Panc1 (cell line): ENCODE measurements around the gene BLOC1S3. TPM values are rescaled to one million over a fixed set of nuclear protein-coding genes. Genes with fewer than 3 reads are reported as not detected.

Experiments
- ATAC-seq: fragments of 200-7000 bp; cut with Tn5 transposase; 2 replicates; pipeline ENCODE4 v1.9.1; 2020; ENCODE audit warnings: mild to moderate bottlenecking, moderate library complexity
- BruUV-seq: library from RNA; stranded (reverse); fragments of 400-500 nt; replicated peaks from 2 replicates; lab custom pipeline; 2021; lab: Mats Ljungman, UMichigan
- CTCF ChIA-PET: fragments of 300-600 bp; sonication (Branson Sonifier 250); formaldehyde crosslinking; loops from one replicate; lab custom pipeline; 2022; ENCODE audit warnings: antibody characterized with exemption; lab: Charles Lee
- POLR2A ChIA-PET: fragments of 300-600 bp; sonication (Branson Sonifier 250); formaldehyde crosslinking; loops from one replicate; lab custom pipeline; 2022; ENCODE audit warnings: antibody characterized with exemption; lab: Charles Lee
- DNase-seq: peaks from one replicate; pipeline ENCODE4 v3.0.0-alpha.2; 2010; ENCODE audit warnings: low read depth, low spot score
- H3K27ac ChIP-seq: 2 replicates; pipeline ENCODE4 v1.5.1; 2011; ENCODE audit warnings: mild to moderate bottlenecking, low read length, inconsistent platforms
- H3K27me3 ChIP-seq: fragments of 200-500 bp; sonication (Bioruptor generic); 2 replicates; pipeline ENCODE4 v1.6.0; 2014; ENCODE audit warnings: low read length, inconsistent platforms; ENCODE audit not compliant: control insufficient read depth, insufficient read depth
- H3K36me3 ChIP-seq: fragments of 200-500 bp; sonication (Bioruptor generic); 2 replicates; pipeline ENCODE4 v1.5.1; 2014; ENCODE audit warnings: inconsistent platforms, mild to moderate bottlenecking, low read length, moderate library complexity; ENCODE audit not compliant: control insufficient read depth, insufficient read depth
- H3K4me1 ChIP-seq: 2 replicates; pipeline ENCODE4 v1.5.1; 2011; ENCODE audit warnings: inconsistent platforms, mild to moderate bottlenecking, low read length, moderate library complexity; ENCODE audit not compliant: control insufficient read depth, insufficient read depth
- H3K4me3 ChIP-seq, 2 experiments: 2 replicates each; pipeline ENCODE4 v1.5.1; 2011 to 2012; ENCODE audit warnings: low read depth in 2 of 2, low read length in 2 of 2, mild to moderate bottlenecking in 2 of 2, inconsistent platforms in 1 of 2, moderate library complexity in 1 of 2
- H3K9me3 ChIP-seq: fragments of 200-500 bp; sonication (Bioruptor generic); 2 replicates; pipeline ENCODE4 v1.5.1; 2014; ENCODE audit warnings: low read depth, mild to moderate bottlenecking, inconsistent platforms, low read length, moderate library complexity; ENCODE audit not compliant: control insufficient read depth, insufficient read depth
- POLR2AphosphoS5 ChIP-seq: IDR thresholded peaks from 2 replicates; pipeline ENCODE4 v1.6.1; 2012; ENCODE audit warnings: mild to moderate bottlenecking, low read depth, low read length, moderate library complexity
- REST ChIP-seq, 2 experiments: IDR thresholded peaks; 2 replicates each; pipeline ENCODE4 v1.6.1; 2011 to 2012; ENCODE audit warnings: low read depth in 2 of 2, control low read depth in 1 of 2, low read length in 1 of 2, mild to moderate bottlenecking in 1 of 2, moderate library complexity in 1 of 2; ENCODE audit not compliant: insufficient read depth in 1 of 2
- SIN3A ChIP-seq: IDR thresholded peaks from 2 replicates; pipeline ENCODE4 v1.6.1; 2012; ENCODE audit warnings: low read depth, mild to moderate bottlenecking, low read length, moderate library complexity, borderline replicate concordance; ENCODE audit not compliant: insufficient read depth
- TCF7L2 ChIP-seq: IDR thresholded peaks from 2 replicates; pipeline ENCODE4 v1.6.1; 2011; ENCODE audit warnings: mild to moderate bottlenecking, low read depth, low read length, inconsistent platforms
- in situ Hi-C: cut with HindIII; loops from 2 replicates; pipeline ENCODE4 v1.10.0; 2016; ENCODE audit warnings: low sequenced_read_pairs, low pct_unique_long_range_greater_than_20kb
- intact Hi-C: fragments of 100-400 bp; cut with micrococcal nuclease; formaldehyde crosslinking; loops from one replicate; pipeline ENCODE4 v1.10.0; 2022; ENCODE audit not compliant: unreplicated experiment
- total RNA-seq: library from RNA; stranded (reverse); gene quantifications from one replicate; pipeline ENCODE4 v1.2.1, GENCODE V29; 2021; ENCODE audit not compliant: unreplicated experiment
- TF ChIP-seq, protein P1 (sequence below): fragments of 450-650 bp; IDR thresholded peaks from 2 replicates; pipeline ENCODE4 v1.5.1; 2017; ENCODE audit warnings: mild to moderate bottlenecking

The BLOC1S3 gene
- total RNA-seq, 1 experiment from 2014 or later = 21.8 TPM

- intact Hi-C loops = no loop called here
- H3K4me1 ChIP-seq = no peaks in the 10 kb centered on the region
- in situ Hi-C loops = no loop called here
- no peaks in the 10 kb centered on the region for H3K36me3 ChIP-seq
- H3K27ac ChIP-seq = no peak overlapping the region
- BruUV-seq = no TSS peak
- H3K27me3 ChIP-seq = no peaks in the 10 kb centered on the region
- ChIA-PET POLR2A (interaction anchor here (0.6 kb wide), 1 partner anchor 126 kb away, joined by 3 read pairs; no protein-coding TSS in a partner anchor), CTCF (no interaction called here)
- ATAC-seq (peak; percentile 83), DNase-seq (no peak)
- TF ChIP-seq SIN3A = no peak
- H3K4me3 ChIP-seq = no peak overlapping the region
- no peaks in the 10 kb centered on the region for H3K9me3 ChIP-seq
Observed at GRCh38 chr19:45195764-45196163, 17.2 kb downstream of the BLOC1S3 start.

DNA sequence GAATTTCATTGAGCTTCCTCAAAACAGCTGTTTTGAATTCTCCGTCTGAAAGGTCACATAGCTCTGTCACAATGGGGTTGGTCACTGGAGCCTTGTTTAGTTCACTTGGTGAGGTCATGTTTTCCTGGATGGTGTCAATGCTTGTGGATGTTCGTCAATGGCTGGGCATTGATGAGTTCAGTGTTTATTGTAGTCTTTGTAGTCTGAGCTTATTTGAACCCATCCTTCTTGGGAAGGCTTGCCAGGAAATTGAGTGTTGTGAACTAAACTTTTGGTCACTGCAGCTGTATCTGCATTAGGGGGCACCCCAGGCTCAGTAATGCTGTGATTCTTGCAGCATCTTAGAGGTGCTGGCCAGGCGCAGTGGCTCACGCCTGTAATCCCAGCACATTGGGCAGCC lies 22.0 kb downstream of the BLOC1S3 start:
- Histone ChIP-seq H3K9me3 (no peaks in the 10 kb centered on the region), H3K27me3 (no peaks in the 10 kb centered on the region), H3K4me3 (no peak overlapping the region), H3K27ac (no peak overlapping the region), H3K36me3 (no peaks in the 10 kb centered on the region), H3K4me1 (no peaks in the 10 kb centered on the region)
- intact Hi-C loops = loop anchor here (10.0 kb wide), 1 partner anchor 134 kb away; no protein-coding TSS in a partner anchor
- BruUV-seq = no TSS peak
- POLR2A ChIA-PET = interaction anchor here (0.5 kb wide), 1 partner anchor 585 kb away, joined by 7 read pairs; no protein-coding TSS in a partner anchor
- ATAC-seq (peak; percentile 66; the same call in 1 of the 2 replicates), DNase-seq (no peak)
- in situ Hi-C loops = no loop called here
- CTCF ChIA-PET = interaction anchor here (0.6 kb wide), 2 partner anchors 18 to 206 kb away, joined by 3 read pairs; no protein-coding TSS in a partner anchor
- TF ChIP-seq POLR2AphosphoS5 = no peak
- no peak for TF ChIP-seq TCF7L2
- no peak for TF ChIP-seq REST (IDR thresholded peaks at IDR 0.05; ENCODE audit: insufficient read depth in 1 of 2, low read depth in 2 of 2, low read length in 1 of 2)
- no peak for TF ChIP-seq SIN3A
- TF ChIP-seq, protein P1, sequence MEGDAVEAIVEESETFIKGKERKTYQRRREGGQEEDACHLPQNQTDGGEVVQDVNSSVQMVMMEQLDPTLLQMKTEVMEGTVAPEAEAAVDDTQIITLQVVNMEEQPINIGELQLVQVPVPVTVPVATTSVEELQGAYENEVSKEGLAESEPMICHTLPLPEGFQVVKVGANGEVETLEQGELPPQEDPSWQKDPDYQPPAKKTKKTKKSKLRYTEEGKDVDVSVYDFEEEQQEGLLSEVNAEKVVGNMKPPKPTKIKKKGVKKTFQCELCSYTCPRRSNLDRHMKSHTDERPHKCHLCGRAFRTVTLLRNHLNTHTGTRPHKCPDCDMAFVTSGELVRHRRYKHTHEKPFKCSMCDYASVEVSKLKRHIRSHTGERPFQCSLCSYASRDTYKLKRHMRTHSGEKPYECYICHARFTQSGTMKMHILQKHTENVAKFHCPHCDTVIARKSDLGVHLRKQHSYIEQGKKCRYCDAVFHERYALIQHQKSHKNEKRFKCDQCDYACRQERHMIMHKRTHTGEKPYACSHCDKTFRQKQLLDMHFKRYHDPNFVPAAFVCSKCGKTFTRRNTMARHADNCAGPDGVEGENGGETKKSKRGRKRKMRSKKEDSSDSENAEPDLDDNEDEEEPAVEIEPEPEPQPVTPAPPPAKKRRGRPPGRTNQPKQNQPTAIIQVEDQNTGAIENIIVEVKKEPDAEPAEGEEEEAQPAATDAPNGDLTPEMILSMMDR = no peak

DNA sequence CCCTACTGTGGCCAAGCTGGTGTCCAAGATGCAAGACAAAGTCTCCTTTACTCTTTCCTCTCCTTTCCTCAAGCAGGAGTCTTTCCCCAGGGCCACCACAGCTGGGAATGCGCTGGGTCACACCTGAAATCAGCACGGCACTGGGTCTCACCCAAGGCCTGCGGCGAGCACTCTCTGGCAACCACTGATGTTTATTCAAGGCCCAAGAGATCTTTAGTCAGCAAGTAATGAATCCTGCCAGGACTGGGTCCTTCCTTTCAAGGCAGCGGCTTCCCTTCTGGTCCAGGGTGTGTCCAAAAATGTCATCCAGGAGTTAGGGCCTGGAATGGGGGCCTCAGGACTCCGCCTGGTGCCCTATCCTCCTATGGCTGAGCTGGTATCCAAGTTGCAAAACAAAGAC lies 24.1 kb downstream of the BLOC1S3 start:
- ATAC-seq (no peak), DNase-seq (no peak)
- intact Hi-C loops (loop anchor here (10.0 kb wide), 1 partner anchor 132 kb away; no protein-coding TSS in a partner anchor), in situ Hi-C loops (no loop called here)
- Histone ChIP-seq H3K9me3 (no peaks in the 10 kb centered on the region), H3K4me1 (no peaks in the 10 kb centered on the region), H3K27ac (no peak overlapping the region), H3K27me3 (no peaks in the 10 kb centered on the region), H3K36me3 (no peaks in the 10 kb centered on the region), H3K4me3 (no peak overlapping the region)
- POLR2A ChIA-PET = interaction anchor here (0.6 kb wide), 2 partner anchors 9 to 48 kb away, joined by 6 to 9 read pairs; no protein-coding TSS in a partner anchor
- CTCF ChIA-PET = no interaction called here
- BruUV-seq = no TSS peak
- TF ChIP-seq, protein P1 = no peak
